Retinal pigment epithelial cell (primary cell): Measurements from ENCODE around the gene MAP4K4.

Source experiments
- DNase-seq: peaks from one replicate; pipeline ENCODE4 v3.0.0-alpha.2; 2010; ENCODE audit warnings: low read depth
- H3K4me3 ChIP-seq: 2 replicates; pipeline ENCODE4 v1.5.1; 2011; ENCODE audit warnings: mild to moderate bottlenecking, low read length, control low read depth, moderate library complexity
- TF ChIP-seq, protein P1 (sequence below): conservative IDR thresholded peaks from 2 replicates; pipeline ENCODE4 v1.5.1; 2011; ENCODE audit warnings: low read depth, low read length, control low read depth, inconsistent platforms

Gene MAP4K4

DNA sequence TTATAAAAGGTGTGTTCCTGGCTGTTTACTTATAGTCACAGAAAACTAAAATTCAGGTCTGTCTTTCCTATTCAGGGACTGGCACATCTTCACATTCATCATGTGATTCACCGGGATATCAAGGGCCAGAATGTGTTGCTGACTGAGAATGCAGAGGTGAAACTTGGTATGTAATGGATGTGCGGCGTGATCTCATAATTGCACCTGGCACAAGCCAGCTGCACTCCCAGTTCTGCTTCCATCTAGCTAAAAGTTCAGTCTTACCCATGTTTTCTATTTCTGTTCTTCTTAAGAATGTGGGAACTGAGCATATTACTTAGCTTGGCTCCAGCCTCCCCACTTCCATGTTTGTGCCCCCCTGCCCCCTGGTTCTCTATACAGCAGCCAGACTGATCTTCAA, 131.9 kb downstream of the MAP4K4 start:
- H3K4me3 ChIP-seq, result no peak overlapping the region
- TF ChIP-seq, protein P1, sequence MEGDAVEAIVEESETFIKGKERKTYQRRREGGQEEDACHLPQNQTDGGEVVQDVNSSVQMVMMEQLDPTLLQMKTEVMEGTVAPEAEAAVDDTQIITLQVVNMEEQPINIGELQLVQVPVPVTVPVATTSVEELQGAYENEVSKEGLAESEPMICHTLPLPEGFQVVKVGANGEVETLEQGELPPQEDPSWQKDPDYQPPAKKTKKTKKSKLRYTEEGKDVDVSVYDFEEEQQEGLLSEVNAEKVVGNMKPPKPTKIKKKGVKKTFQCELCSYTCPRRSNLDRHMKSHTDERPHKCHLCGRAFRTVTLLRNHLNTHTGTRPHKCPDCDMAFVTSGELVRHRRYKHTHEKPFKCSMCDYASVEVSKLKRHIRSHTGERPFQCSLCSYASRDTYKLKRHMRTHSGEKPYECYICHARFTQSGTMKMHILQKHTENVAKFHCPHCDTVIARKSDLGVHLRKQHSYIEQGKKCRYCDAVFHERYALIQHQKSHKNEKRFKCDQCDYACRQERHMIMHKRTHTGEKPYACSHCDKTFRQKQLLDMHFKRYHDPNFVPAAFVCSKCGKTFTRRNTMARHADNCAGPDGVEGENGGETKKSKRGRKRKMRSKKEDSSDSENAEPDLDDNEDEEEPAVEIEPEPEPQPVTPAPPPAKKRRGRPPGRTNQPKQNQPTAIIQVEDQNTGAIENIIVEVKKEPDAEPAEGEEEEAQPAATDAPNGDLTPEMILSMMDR, result no peak
- DNase-seq, result no peak

DNA sequence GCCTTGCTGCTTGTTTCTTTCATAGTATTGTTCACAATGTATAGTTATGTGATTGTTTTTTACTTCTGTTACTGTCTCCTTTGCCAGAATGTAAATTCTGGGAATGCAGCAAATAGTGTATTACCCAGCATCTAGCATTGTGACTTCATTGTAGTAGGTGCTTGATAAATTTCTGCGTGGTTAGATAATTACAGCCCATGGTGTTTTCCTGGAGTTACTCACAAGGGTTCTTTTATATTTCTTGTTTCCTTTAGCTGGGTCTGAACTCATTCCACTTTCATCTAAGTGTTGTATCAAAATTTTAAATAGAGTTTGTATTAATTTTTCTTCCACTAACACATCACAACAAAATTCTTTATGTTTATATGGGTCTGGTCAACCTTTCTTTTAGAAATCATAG, 132.6 kb downstream of the MAP4K4 start:
- H3K4me3 ChIP-seq, result no peak overlapping the region
- DNase-seq, result no peak
- TF ChIP-seq, protein P1, result no peak

DNA sequence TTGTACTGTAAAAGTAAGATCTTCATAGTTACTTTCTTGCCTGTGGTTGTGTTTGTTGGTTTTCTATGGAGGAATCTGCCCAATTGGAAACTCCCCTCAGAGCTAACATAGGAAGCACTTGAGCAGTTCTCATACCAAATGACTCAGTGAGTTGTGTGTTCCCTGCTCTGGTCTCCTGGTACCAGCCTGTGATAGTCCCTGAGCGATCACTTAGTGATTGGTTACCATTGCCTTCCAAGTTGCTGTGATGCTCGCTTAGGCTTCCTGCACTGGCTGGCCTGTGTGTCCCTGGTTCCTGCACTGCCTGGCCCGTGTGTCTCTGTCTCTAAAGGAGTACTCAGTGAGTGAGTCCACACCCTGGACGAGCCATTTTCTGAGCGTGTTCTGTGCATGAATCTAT, 133.0 kb downstream of the MAP4K4 start:
- peak; percentile 58 for DNase-seq
- TF ChIP-seq, protein P1, result no peak
- H3K4me3 ChIP-seq, result no peak overlapping the region

DNA sequence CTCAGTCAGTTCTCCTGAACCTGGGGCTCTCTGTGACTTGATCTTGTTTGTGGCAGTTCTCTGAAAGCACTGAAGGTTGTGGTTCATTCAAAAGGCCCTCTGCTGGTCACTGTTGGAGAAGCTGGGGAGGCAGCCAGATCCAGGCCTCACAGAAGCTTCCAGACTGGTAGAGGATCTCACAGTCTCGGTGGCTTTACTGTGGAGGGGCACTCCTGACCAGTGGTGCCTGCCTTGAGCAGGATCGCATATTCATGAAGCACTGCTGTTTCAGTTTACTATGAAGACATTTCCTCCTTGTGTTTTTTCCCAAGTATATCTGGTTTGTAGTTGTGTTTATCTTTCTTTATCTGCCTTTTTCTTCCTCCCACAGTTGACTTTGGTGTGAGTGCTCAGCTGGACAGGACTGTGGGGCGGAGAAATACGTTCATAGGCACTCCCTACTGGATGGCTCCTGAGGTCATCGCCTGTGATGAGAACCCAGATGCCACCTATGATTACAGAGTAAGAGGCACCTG, 133.9 kb downstream of the MAP4K4 start:
- no peak for DNase-seq
- H3K4me3 ChIP-seq, result no peak overlapping the region
- TF ChIP-seq, protein P1, result peak; percentile 85

DNA sequence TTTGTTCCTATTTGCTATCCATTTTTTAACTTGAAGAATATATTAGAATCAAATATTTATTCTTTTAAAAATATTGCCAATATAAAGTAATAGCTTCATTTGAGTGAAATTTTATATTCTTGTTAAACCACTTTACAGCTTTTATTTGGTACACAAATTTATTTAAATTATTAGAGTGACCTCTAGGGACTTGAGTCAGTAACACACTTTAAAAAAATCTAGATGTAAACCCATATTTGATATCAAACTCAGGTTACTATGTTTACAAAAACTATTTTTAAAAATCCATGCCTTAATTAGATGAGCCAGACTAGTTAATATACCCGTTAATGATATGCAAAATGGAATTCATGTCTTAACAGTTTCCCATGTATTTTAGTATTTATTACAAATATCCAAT, 134.6 kb downstream of the MAP4K4 start:
- no peak for DNase-seq
- no peak overlapping the region for H3K4me3 ChIP-seq
- TF ChIP-seq, protein P1, result peak; percentile 9

DNA sequence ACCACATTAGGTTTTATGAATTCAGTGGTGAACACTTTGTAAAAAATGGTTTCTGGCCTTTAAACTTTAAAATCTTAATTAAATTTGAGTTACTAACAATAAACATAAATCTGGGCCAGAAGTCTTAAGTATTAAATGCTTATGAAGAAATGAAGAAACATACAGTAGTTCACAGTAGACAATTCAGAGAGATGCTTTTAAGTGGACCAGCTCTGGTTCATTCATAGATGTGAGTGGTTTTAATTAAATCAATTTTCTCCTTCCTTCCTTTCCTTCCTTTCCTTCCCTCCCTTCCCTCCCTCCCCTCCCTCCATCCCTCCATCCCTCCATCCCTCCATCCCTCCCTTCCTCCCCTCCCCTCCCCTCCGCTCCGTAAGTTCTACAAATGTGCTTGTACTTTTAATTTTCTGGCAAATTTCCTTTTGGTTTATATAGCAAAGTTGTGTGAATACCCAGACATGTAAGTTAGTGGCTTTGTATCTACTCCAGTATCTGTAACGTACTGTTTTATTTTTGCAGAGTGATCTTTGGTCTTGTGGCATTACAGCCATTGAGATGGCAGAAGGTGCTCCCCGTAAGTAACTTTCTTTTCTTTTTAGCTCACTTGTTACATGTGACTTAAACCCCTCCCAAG, 136.5 kb downstream of the MAP4K4 start:
- DNase-seq, result no peak
- TF ChIP-seq, protein P1, result no peak
- no peak overlapping the region for H3K4me3 ChIP-seq

DNA sequence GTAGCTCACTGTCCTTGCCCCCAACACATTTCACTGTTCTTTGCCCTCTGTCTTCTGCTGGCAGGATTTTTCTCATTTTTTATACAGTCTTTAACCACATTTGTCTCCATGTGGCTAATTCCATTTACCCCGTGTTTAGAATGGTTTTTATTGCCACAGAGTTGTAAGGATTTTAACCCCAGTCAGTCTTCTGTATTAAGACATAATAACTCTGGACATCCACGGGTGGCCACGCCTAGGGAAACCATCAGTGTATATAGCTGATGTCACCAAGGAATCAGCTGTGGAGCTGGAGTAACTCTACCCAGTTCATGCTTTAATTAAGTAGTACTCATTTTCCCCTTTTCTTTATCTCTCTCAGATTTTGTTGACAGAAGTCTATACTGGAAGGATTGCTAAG, 139.8 kb downstream of the MAP4K4 start:
- TF ChIP-seq, protein P1, result no peak
- no peak overlapping the region for H3K4me3 ChIP-seq
- DNase-seq, result no peak
